ENCODE results near the gene DGKH. TPM values are rescaled to one million over a fixed set of nuclear protein-coding genes. Genes with fewer than 3 reads are reported as not detected.

The DGKH gene
- total and polyA plus RNA-seq, 10 of the 15 experiments (the other 5 are each of a cell fraction or from before 2014, with no cell fraction given), result 1.3 to 15.2 (median 7.3) TPM

GRCh38 chr13:42247883-42248282, 199.4 kb downstream of the DGKH start (continued):
- no peak for TF ChIP-seq CUX1 (IDR thresholded peaks at IDR 0.05; ENCODE audit: insufficient replicate concordance, low read depth, low read length)

GRCh38 chr13:42255886-42256285, 207.4 kb downstream of the DGKH start:
- TF ChIP-seq ZBED1 (IDR thresholded peaks at IDR 0.05; ENCODE audit: borderline replicate concordance) (no peak), HCFC1 (IDR thresholded peaks at IDR 0.05; ENCODE audit: low read length) (no peak), TBL1XR1 (IDR thresholded peaks at IDR 0.05; ENCODE audit: low read depth, low read length) (no peak), E2F8 (IDR thresholded peaks at IDR 0.05; ENCODE audit: low read depth, partially characterized antibody) (no peak), IRF5 (IDR thresholded peaks at IDR 0.05; ENCODE audit: borderline replicate concordance) (no peak), KLF5 (IDR thresholded peaks at IDR 0.05; ENCODE audit: partially characterized antibody) (no peak), TCF12 (IDR thresholded peaks at IDR 0.05; ENCODE audit: low read depth, low read length) (no peak), BCL11A (IDR thresholded peaks at IDR 0.05; ENCODE audit: low read depth, low read length) (no peak), EZH2 (IDR thresholded peaks at IDR 0.05; ENCODE audit: borderline replicate concordance, control insufficient read depth, low read depth, low read length) (no peak), POU2F2 (IDR thresholded peaks at IDR 0.05; ENCODE audit: borderline replicate concordance, low read depth, low read length) (no peak), TCF3 (IDR thresholded peaks at IDR 0.05; ENCODE audit: borderline replicate concordance, insufficient read depth, low read depth, low read length) (no peak), EED (IDR thresholded peaks at IDR 0.05; ENCODE audit: low read depth) (no peak), ZSCAN29 (IDR thresholded peaks at IDR 0.05) (no peak), SMC3 (IDR thresholded peaks at IDR 0.05; ENCODE audit: borderline replicate concordance, low read length) (no peak)
- Histone ChIP-seq H3K36me3 (ENCODE audit: control insufficient read depth in 2 of 2, insufficient read depth in 2 of 2, low read length in 1 of 2) (no peaks in the 10 kb centered on the region), H3K27ac (ENCODE audit: control insufficient read depth, insufficient read depth) (no peak overlapping the region), H3K9ac (ENCODE audit: control insufficient read depth, insufficient read depth, low read length) (no peak overlapping the region), H3K79me2 (ENCODE audit: control insufficient read depth, insufficient read depth, low read length) (no peaks in the 10 kb centered on the region), H4K20me1 (ENCODE audit: control insufficient read depth, insufficient read depth) (no peaks in the 10 kb centered on the region), H2AFZ (ENCODE audit: control insufficient read depth, low read depth, low read length) (no peak overlapping the region), H3K9me3 (replicated peaks; ENCODE audit: control insufficient read depth, insufficient read depth, low read length) (no peaks in the 10 kb centered on the region; the same call in 2 of the 3 replicates), H3K4me2 (ENCODE audit: control insufficient read depth, insufficient read depth) (no peak overlapping the region), H3K27me3 (replicated peaks in 1 of 2; ENCODE audit: control insufficient read depth in 2 of 2, insufficient read depth in 2 of 2, low read length in 1 of 2) (no peaks in the 10 kb centered on the region), H3K4me1 (ENCODE audit: control insufficient read depth, insufficient read depth, low read length) (no peaks in the 10 kb centered on the region), H3K4me3 (no peak overlapping the region)
- BruUV-seq (replicated peaks), result no TSS peak
- in situ Hi-C loops (cut with MboI) (no loop called here), intact Hi-C loops (cut with micrococcal nuclease; ENCODE audit: unreplicated experiment) (no loop called here)
- FAIRE-seq (no peak), DNase-seq (ENCODE audit: low read depth, low spot score) (no peak), ATAC-seq (no peak)
- ChIA-PET POLR2A (no interaction called here), RAD21 (ENCODE audit: unreplicated experiment) (no interaction called here), CTCF (interaction anchor here (1.2 to 1.5 kb wide), 2 partner anchors 10 to 20 kb away, joined by 5 read pairs; no protein-coding TSS in a partner anchor), SMC1A (ENCODE audit: uncharacterized antibody, unreplicated experiment) (interaction anchor here (0.6 kb wide), 1 partner anchor 9 kb away, joined by 3 read pairs; no protein-coding TSS in a partner anchor)
- 85% methylated on average over 5 of the region's 5 CpGs for WGBS (ENCODE audit: insufficient coverage, insufficient replicate concordance, low lambda C conversion rate, missing lambda C conversion rate)
